GM19238 (cell line): ENCODE measurements around the gene GATA5.

Source experiments
- DNase-seq: peaks from one replicate; pipeline ENCODE4 v3.0.0; 2011; ENCODE audit warnings: low spot score; ENCODE audit not compliant: insufficient read length

GATA5 gene

DNA sequence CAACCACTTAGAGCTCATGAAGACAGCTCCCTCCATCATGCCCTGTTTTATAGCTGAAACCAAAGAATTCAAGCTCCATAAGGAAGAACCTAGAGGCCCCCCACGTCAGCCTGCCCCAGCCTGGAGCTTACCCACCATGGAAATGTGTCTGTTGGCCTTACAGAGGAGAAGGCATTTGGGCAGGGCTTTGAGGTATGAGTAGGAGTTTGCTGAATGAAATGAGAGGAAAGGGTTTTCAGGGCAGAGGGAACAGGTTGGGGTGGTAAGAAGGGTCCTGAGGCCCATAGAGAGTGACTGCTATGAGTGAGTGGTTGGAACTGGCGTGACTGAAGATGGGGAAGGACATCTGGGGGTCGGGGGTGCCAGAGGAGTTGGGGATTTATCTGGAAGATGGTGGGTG lies 12.7 kb upstream of the GATA5 start:
- DNase-seq, result no peak

DNA sequence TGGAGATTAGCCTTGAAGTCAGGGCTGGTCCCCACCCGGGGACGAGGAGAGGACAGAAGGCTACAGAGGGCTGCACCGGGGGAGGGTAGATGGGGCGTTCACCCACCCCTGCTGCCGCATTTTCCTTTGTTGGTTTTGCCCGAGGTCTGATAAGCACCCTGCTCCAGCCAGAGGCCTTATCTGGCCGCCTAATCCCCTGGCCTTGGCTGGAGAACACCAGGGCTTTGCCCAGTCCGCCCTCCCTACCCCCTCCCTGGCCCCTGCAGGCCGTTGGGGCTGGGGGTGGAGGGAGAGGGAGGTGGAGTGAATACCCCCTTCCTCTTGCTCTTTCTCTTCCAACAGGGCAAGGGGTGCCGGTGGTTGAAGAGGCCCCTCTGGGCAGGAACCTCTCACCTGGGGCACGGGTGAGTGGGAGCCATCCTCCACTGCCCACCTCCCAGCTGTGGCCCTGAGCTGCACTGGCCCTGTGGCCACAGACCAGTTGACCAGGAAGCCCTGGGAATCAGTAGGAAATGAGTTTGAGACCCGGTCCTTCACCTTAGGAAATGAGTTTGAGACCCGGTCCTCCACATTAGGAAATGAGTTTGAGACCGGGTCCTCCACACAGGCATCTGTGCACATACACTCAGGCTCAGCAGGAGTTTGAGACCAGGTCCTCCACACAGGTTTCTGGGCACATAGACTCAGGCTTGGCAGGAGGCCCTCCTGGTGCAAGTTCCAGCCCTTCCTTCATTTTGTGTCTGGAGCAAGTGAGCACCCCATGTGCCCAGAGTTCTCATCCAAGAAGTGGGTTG lies 12.0 kb upstream of the GATA5 start:
- no peak for DNase-seq

DNA sequence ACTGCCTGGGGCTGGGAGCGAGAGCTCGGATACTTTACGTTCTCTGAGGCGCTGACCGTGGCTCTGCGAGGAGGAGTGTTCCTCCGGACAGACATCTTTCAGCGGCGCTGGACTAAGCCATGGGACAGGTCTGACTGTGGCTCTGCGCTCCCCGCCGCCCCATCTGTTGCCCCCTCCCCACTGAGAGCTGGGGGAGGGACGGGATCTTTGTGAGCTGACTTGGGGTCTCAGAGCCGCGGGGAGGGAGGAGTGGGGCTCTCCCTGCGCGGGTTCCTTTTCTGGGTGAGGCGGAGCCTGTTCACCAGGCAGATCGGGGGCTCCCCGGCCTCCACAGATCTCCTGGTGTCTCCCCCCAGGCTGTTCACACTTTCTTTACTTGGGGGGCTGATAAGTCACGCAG lies 11.3 kb upstream of the GATA5 start:
- DNase-seq, result no peak

GRCh38 chr20:62486484-62486883 lies 10.7 kb upstream of the GATA5 start:
- no peak for DNase-seq

DNA sequence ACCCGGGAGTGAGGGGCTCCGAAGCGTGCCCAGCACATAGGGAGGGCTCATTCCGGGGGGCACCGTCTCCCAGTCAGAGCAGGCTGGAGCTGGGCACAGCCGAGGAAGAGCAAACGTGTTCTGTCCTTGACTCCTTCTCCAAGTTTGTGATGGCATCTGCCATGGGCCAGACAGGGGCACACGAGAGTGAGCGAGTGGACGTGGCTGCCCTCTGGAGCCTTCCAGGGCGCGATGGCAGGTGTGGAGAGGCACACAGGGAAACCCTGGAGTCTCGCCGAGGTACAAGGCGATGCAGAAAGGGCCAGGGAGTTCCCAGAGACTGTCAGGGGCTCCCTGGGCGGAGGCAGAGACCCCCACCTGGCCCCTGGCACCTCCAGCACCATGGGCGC lies 9.9 kb upstream of the GATA5 start:
- DNase-seq, result no peak

DNA sequence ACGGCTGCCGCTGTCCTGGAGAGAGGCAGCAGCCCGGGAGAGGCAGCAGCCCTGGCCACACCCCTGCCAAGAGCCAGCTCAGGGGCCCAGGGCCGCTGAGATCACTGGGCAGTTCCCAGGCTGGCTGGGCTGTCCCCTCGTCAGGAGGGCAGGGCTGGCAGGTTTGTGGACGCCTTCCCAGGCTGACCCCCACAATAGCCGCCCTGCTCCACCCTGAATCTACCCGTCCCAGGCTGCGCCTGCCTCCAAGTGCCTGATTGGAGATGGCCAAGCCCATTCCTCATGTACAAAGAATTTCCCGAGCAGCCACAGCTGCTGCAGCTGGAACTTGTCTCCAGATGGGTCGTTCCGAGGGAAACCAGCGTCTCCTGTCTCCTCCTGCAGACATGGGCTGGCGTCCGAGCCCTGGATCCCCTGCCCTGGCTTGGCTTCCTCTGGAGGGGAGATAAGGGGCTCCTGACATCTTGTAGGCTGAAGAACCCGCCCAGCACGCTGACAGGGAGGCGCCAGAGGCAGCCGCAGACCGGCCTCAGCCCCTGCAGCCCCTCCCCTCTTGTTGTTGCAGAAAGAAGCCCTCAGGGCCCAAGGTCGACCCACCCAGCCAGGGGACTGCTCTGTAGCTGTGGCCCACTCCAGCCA lies 9.4 kb upstream of the GATA5 start:
- no peak for DNase-seq

GRCh38 chr20:62484478-62484877 lies 8.7 kb upstream of the GATA5 start:
- DNase-seq, result no peak

DNA sequence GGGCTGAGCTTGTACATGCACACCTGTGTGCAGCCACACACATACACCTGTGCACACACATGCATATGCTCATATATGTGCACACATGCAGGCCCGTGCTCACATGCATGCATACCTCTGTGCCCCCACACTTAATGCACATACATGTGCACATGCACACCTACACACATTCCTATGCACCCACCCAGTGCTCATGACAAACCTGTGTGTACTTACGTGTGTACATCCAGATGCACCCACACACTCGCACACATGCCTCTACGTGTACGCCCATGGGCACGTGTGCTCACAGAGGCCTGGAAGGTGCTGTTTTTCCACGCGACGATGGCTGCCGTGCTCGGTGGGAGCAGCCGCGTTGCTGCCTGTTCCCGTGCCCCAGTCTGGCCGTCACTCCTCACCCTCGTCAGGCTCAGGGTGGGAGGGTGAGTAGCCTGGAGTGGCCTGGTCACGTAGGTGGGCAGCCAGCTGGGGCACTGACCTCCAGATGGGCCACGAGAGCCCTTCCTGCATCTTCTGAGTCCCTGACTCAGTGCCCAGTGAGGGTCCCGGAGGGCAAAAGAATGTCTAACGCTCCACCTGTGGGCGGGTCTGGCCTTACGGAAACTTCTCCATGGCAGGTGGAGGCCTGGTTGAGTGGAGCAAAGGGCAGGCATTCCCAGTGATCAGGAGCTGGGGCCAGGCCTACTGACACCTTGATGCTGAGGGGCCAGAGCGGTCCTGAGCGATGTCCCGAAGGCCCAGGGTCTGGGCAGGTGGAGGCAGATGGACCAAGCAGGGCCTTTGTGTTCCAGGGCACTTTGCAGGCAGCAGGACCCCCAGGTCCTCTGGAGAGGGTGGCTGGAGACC lies 8.0 kb upstream of the GATA5 start:
- DNase-seq, result no peak

DNA sequence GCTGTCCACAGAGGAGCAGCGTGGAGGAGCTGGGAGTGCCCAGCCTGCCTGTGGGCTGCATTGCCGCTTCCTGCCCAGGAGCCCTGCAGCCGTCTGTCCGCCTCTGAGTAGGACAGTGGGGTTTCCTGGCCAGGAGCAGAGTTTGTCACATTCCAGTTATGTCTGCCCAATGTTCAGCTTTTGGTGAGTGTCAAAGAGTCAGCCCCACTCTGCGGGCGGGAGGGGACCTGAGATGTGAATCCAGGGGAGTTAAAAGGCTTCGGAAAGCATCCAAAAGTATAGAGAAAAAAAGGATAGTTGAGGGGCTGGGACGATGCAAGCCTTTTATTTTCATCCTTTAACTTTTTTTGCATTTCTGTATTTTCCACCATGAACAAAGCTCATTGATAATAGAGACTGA lies 7.2 kb upstream of the GATA5 start:
- DNase-seq, result no peak

DNA sequence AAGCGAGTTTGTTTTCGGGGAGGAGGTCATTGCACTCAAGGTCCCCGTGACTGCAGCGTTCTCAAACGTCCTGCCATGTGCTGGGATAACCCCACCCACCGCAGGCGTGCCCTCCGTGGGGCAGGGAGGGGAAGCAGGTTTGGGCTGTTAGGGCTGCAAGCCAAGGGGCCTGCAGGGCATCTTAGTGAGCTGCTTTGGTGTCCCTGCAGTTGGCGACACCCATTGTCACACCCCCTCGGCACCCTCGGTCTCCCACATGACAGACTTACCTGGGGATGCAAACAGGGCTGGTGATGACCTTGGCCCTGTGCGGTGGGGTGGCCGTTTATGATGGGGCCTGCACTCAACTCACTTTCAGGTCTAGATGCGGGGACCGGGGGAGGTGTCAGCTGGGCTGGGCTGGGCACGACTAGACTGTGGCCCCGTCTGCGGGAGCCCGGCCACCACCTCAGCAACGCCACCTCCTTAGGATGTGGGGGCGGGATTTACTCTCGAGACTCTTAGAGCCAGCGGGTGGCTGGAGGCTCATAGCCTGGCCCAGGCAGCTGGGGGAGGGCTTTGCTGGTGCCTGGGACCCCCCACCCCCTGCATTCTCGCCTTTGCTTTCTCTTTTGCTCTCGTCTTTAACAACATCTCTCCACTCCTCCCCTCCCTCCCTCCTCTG lies 6.5 kb upstream of the GATA5 start:
- DNase-seq, result no peak

GRCh38 chr20:62481425-62482145 lies 5.8 kb upstream of the GATA5 start:
- DNase-seq, result no peak

- DNase-seq, result no peak
Observed at GRCh38 chr20:62480318-62480717, 4.5 kb upstream of the GATA5 start.

GRCh38 chr20:62479656-62480055 lies 3.9 kb upstream of the GATA5 start:
- DNase-seq, result no peak

DNA sequence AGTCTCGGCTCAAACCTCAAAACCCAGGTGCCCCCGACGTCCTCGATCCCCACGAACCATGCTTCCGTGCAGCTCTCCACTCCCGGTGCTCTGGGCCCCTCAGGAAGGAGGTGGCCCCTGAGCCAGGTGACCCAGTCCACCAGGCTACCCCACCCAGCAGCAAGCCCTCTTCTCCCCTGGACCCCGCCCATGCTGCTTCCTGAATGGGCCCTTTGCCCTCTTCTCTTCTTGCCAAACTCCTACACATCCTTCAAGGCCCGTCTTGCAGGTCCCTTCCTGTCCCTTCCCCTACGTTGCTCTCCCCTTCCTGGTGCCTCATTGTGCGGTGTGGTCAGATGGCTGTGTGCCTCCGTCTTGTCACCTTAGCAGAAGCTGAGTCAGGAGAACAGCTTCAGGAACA lies 3.4 kb upstream of the GATA5 start:
- DNase-seq, result no peak

GRCh38 chr20:62477669-62478455 lies 2.1 kb upstream of the GATA5 start:
- no peak for DNase-seq

DNA sequence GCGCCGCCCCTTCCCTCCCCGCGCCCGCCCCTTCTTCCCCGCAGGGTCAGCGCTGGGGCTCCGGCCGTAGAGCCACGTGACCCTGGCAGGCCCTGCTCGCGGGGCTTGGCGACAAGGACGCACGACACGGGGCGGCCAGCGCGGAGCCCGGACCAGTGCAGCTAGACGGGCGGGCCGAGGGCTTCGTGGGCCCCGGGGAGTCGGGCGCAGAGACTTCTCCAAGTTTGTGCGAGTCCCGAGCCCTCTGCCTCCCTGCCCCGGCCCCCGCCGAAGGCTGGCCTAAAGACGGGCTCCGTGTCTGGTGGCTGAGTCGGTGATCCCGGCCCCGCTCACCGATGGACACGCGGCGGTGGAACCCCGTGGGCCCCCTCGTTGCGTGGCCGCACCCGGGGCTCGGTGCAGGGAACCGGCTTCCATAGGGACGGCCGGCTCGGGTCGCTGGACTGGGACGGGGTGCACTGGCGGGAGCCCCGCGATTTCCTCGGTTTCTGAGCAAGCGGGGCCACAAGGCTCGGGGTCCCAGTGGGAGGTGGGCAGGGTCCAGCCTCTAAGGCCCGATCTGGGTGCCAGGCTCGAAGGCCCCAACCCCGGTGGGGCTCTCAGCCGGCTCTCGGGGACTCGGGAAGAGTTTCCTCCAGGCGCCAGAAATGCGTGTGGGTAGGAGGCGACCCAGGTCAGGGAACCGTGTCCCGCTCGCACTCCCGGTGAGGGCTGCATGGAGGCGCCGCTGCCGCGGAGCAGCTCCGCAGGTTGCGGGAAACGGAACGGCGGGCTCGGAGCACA lies 452 bp upstream of the GATA5 start:
- DNase-seq, result no peak

GRCh38 chr20:62475027-62475771 lies 596 bp downstream of the GATA5 start:
- no peak for DNase-seq

- DNase-seq, result no peak
Observed at GRCh38 chr20:62474604-62475026, 1.2 kb downstream of the GATA5 start.
